ENCODE results near the gene GNG12. TPM values are rescaled to one million over a fixed set of nuclear protein-coding genes. Genes with fewer than 3 reads are reported as not detected.

GNG12 gene
- total and polyA plus RNA-seq, 3 donors from 2014 or later, result 28.1 to 46.0 (median 39.3) TPM

DNA sequence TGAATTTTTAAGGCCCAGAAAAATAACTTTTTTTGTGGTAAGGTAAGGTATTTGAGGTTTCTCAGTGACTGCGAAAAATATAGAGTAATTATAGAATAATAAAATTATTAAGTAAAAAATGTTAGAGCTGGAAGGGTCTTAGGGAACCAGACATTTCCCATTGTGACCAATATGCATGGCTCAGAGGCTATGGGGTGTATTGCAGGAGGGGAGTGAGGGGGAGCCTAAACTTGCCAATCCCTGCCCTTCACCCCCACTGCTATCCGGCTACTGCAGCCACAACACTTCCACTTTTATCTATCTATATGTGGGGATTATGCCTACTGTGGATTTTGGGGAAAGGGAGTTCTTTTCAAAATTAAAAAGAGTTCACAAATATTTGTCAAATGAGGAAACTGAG lies 155.9 kb downstream of the GNG12 start:
- no peak overlapping the region for H3K4me3 ChIP-seq
- no peaks in the 10 kb centered on the region for H3K4me1 ChIP-seq
- H3K36me3 ChIP-seq (ENCODE audit: low read depth, missing control alignments), result no peaks in the 10 kb centered on the region
- H3K9me3 ChIP-seq, result no peaks in the 10 kb centered on the region
- 90 to 93% methylated on average over 2 of the region's 2 CpGs for WGBS, 2 donors
- intact Hi-C loops (cut with DNase I; ENCODE audit: low total_unique reads), result no loop called here
- TF ChIP-seq, protein P1, sequence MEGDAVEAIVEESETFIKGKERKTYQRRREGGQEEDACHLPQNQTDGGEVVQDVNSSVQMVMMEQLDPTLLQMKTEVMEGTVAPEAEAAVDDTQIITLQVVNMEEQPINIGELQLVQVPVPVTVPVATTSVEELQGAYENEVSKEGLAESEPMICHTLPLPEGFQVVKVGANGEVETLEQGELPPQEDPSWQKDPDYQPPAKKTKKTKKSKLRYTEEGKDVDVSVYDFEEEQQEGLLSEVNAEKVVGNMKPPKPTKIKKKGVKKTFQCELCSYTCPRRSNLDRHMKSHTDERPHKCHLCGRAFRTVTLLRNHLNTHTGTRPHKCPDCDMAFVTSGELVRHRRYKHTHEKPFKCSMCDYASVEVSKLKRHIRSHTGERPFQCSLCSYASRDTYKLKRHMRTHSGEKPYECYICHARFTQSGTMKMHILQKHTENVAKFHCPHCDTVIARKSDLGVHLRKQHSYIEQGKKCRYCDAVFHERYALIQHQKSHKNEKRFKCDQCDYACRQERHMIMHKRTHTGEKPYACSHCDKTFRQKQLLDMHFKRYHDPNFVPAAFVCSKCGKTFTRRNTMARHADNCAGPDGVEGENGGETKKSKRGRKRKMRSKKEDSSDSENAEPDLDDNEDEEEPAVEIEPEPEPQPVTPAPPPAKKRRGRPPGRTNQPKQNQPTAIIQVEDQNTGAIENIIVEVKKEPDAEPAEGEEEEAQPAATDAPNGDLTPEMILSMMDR (IDR thresholded peaks at IDR 0.05), result no peak
- no peak for TF ChIP-seq POLR2A (IDR thresholded peaks at IDR 0.05)
- H3K27me3 ChIP-seq, result no peaks in the 10 kb centered on the region
- DNase-seq, result no peak
- H3K27ac ChIP-seq, result no peak overlapping the region

DNA sequence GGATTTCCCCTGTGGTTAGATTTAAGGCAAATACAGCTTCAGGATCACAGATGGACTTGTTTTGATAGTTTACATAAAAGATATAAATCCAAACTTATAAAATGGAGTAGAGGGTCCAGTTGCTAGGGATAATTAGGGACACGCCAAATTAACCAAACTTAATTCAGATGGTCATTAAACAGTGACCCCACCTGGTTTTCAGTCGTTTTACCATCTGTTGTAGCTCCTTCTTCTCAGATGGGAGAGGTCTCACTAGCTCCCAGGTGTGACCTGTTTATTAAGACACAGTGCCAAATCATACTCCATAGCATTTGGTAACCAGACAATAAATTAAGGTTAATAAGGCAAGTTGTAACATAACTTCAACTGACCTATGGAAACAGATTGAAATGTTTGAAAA lies 156.3 kb downstream of the GNG12 start:
- no peak overlapping the region for H3K27ac ChIP-seq
- H3K9me3 ChIP-seq, result no peaks in the 10 kb centered on the region
- DNase-seq, result no peak
- intact Hi-C loops (cut with DNase I; ENCODE audit: low total_unique reads), result no loop called here
- H3K4me3 ChIP-seq, result no peak overlapping the region
- 72 to 84% methylated on average over 2 of the region's 2 CpGs for WGBS, 2 donors
- no peaks in the 10 kb centered on the region for H3K27me3 ChIP-seq
- H3K4me1 ChIP-seq, result no peaks in the 10 kb centered on the region
- no peaks in the 10 kb centered on the region for H3K36me3 ChIP-seq (ENCODE audit: low read depth, missing control alignments)
- TF ChIP-seq, protein P1 (IDR thresholded peaks at IDR 0.05), result no peak
- no peak for TF ChIP-seq POLR2A (IDR thresholded peaks at IDR 0.05)

DNA sequence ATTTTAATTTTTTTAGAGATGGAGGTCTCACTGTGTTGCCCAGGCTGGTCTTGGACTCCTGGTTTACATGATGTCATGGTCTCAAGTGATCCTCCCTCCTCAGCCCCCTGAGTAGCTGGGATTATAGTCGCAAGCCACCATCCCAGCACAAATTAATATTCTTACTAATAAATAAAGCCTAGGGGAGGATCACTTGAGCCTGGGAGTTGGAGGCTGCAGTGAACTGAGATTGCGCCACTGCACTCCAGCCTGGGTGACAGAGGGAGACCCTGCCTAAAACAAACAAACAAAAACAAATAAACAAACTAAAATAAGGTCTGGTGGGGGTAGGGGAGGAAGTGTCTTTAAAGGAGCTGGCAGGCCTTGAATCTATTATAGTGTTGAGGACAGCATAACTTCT lies 157.0 kb downstream of the GNG12 start:
- no peaks in the 10 kb centered on the region for H3K27me3 ChIP-seq
- intact Hi-C loops (cut with DNase I; ENCODE audit: low total_unique reads), result no loop called here
- no peaks in the 10 kb centered on the region for H3K9me3 ChIP-seq
- H3K4me1 ChIP-seq, result no peaks in the 10 kb centered on the region
- no peak overlapping the region for H3K27ac ChIP-seq
- H3K4me3 ChIP-seq, result no peak overlapping the region
- no peaks in the 10 kb centered on the region for H3K36me3 ChIP-seq (ENCODE audit: low read depth, missing control alignments)
- no peak for DNase-seq
- WGBS, 2 donors, result 87 to 92% methylated on average over 2 of the region's 2 CpGs
- TF ChIP-seq POLR2A (IDR thresholded peaks at IDR 0.05), result no peak
- TF ChIP-seq, protein P1 (IDR thresholded peaks at IDR 0.05), result no peak

DNA sequence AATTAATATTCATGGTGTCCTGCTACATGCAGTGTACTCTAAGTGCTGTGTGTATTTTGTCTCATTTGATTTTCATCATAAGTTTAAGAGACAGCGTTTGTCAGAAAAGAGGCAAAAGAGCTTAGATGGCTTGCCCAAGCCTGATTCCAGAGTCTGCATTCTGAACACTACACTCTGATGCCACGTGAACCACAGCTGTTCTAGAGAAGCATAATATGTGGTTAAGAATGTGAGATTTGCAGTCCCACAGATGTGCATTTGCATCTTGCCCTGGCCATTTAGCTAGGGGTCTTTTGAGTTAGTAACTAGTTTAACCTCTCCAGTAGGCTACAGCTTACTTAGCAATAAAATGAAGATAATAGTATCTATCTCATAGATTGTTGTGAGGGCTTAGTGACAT lies 157.5 kb downstream of the GNG12 start:
- H3K27ac ChIP-seq, result no peak overlapping the region
- H3K27me3 ChIP-seq, result no peaks in the 10 kb centered on the region
- no peaks in the 10 kb centered on the region for H3K36me3 ChIP-seq (ENCODE audit: low read depth, missing control alignments)
- no peak for TF ChIP-seq POLR2A (IDR thresholded peaks at IDR 0.05)
- TF ChIP-seq, protein P1 (IDR thresholded peaks at IDR 0.05), result no peak
- WGBS, 2 donors, result 85 to 91% methylated on average over 2 of the region's 2 CpGs
- no peak for DNase-seq
- H3K4me3 ChIP-seq, result no peak overlapping the region
- intact Hi-C loops (cut with DNase I; ENCODE audit: low total_unique reads), result no loop called here
- H3K9me3 ChIP-seq, result no peaks in the 10 kb centered on the region
- no peaks in the 10 kb centered on the region for H3K4me1 ChIP-seq

DNA sequence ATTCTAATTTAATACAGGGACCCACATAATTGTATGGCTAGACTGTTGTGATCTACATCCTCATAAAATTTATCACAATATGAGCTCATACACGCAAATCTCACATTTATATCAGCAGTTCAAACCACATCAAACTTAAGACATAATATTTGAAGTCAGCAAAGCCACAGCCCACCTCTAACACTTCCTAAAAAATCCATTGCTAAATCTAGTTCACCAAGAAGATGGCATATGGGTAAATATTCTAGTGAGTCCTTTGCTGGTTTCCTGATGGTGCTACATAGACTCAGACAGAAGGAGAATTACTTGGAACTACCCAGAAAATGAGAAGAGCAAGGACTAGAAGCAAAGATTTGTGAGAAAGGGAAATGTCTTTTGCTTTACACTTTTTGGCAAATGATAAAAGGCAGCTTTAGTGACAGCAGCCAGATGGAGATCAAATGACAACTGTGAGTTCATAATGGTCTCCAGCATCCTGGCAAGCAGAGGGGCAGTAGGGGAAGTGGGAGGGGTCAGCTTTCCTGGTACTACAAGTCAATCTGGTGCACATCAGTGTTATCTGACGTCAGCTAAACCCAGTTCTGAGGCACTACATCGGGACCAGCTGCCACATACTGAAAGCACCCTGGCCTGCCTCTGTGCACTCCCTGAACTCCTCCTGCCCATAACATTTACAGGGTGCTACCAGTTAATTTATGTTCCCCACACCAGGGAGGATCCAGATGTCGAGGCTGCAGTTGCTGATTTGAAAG lies 158.8 kb downstream of the GNG12 start:
- no peaks in the 10 kb centered on the region for H3K9me3 ChIP-seq
- H3K4me1 ChIP-seq, result no peaks in the 10 kb centered on the region
- 50 to 57% methylated on average over 4 of the region's 4 CpGs for WGBS, 2 donors
- no peak for DNase-seq
- H3K27me3 ChIP-seq, result no peaks in the 10 kb centered on the region
- H3K4me3 ChIP-seq, result no peak overlapping the region
- intact Hi-C loops (cut with DNase I; ENCODE audit: low total_unique reads), result no loop called here
- no peak overlapping the region for H3K27ac ChIP-seq
- no peaks in the 10 kb centered on the region for H3K36me3 ChIP-seq (ENCODE audit: low read depth, missing control alignments)
- TF ChIP-seq POLR2A (IDR thresholded peaks at IDR 0.05), result no peak
- TF ChIP-seq, protein P1 (IDR thresholded peaks at IDR 0.05), result no peak

Measured in testis (tissue), 3 donors.